Keratinocyte (primary cell): ENCODE results near the gene RSPH10B. TPM values are rescaled to one million over a fixed set of nuclear protein-coding genes. Genes with fewer than 3 reads are reported as not detected.
"Not testable (repeated sequence)": the region's sequence is repeated elsewhere in the genome, so short reads cannot be mapped to it uniquely, and the experiment has no call there.

Experiments
- DNase-seq: peaks from one replicate; pipeline ENCODE4 v3.0.0-alpha.2; 2011; ENCODE audit warnings: low read depth, missing footprints, low spot score
- FAIRE-seq: peaks from 2 replicates; lab custom pipeline; 2011; peaks lifted over from hg19 to GRCh38; lab: Jason Lieb, UNC
- H2AFZ ChIP-seq: 2 replicates; pipeline ENCODE4 v1.6.0; 2012; ENCODE audit warnings: low read length, control low read depth, inconsistent platforms; ENCODE audit not compliant: control insufficient read depth
- H3K27ac ChIP-seq: 2 replicates; pipeline ENCODE4 v1.5.1; 2011; ENCODE audit warnings: low read length; ENCODE audit not compliant: control insufficient read depth, insufficient read depth
- H3K27me3 ChIP-seq: 3 replicates; pipeline ENCODE4 v1.6.0; 2011; ENCODE audit warnings: low read length; ENCODE audit not compliant: control insufficient read depth, insufficient read depth; ENCODE audit errors: extremely low read depth
- H3K36me3 ChIP-seq, 2 experiments: 2 replicates in 1 of 2; 3 replicates in 1 of 2; pipeline ENCODE4 v1.5.1; 2011; ENCODE audit warnings: low read length in 2 of 2, mild to moderate bottlenecking in 1 of 2; ENCODE audit not compliant: control insufficient read depth in 2 of 2, insufficient read depth in 2 of 2; ENCODE audit errors: extremely low read depth in 1 of 2
- H3K4me1 ChIP-seq: 3 replicates; pipeline ENCODE4 v1.5.1; 2011; ENCODE audit warnings: low read length; ENCODE audit not compliant: control insufficient read depth, insufficient read depth; ENCODE audit errors: extremely low read depth
- H3K4me2 ChIP-seq: 3 replicates; pipeline ENCODE4 v1.6.0; 2011; ENCODE audit warnings: low read depth, low read length; ENCODE audit not compliant: control insufficient read depth, insufficient read depth; ENCODE audit errors: extremely low read depth
- H3K4me3 ChIP-seq, 3 experiments: fragments of 200-600 bp in 1 of 3; sonication (generic) in 1 of 3; 2 replicates in 2 of 3; 3 replicates in 1 of 3; pipeline ENCODE4 v1.5.1; 2011 to 2016; ENCODE audit warnings: low read length in 3 of 3, mild to moderate bottlenecking in 3 of 3, control low read depth in 2 of 3, inconsistent platforms in 1 of 3, low read depth in 1 of 3, mixed read lengths in 1 of 3, mixed run types in 1 of 3, moderate library complexity in 1 of 3; ENCODE audit not compliant: control insufficient read depth in 2 of 3, insufficient read depth in 2 of 3; ENCODE audit errors: extremely low read depth in 1 of 3
- H3K79me2 ChIP-seq: 2 replicates; pipeline ENCODE4 v1.6.0; 2012; ENCODE audit warnings: low read length; ENCODE audit not compliant: control insufficient read depth, insufficient read depth
- H3K9ac ChIP-seq: 3 replicates; pipeline ENCODE4 v1.6.0; 2011; ENCODE audit warnings: low read length; ENCODE audit not compliant: control insufficient read depth, insufficient read depth; ENCODE audit errors: extremely low read depth
- H3K9me1 ChIP-seq: 3 replicates; pipeline ENCODE4 v1.6.0; 2011; ENCODE audit warnings: low read length; ENCODE audit not compliant: control insufficient read depth, insufficient read depth; ENCODE audit errors: extremely low read depth
- H3K9me3 ChIP-seq: 2 replicates; pipeline ENCODE4 v1.5.1; 2012; ENCODE audit warnings: low read depth, low read length; ENCODE audit not compliant: control insufficient read depth
- H4K20me1 ChIP-seq: 3 replicates; pipeline ENCODE4 v1.6.0; 2011; ENCODE audit warnings: low read length; ENCODE audit not compliant: control insufficient read depth, insufficient read depth; ENCODE audit errors: extremely low read depth
- EZH2 ChIP-seq: IDR thresholded peaks from one replicate; pipeline ENCODE4 v1.6.1; 2012; ENCODE audit warnings: inconsistent platforms, mild to moderate bottlenecking, low read length, moderate library complexity
- dilution Hi-C: fragments of 300-500 bp; cut with MboI; formaldehyde crosslinking; loops from one replicate; pipeline ENCODE4 v1.7.0; 2020; ENCODE audit warnings: low sequenced_read_pairs; ENCODE audit not compliant: extremely low pct_ligation_motif_present
- polyA plus RNA-seq, 5 experiments: library from polyadenylated mRNA; depleted of rRNA in 3 of 5; stranded (reverse) in 3 of 5; stranded (forward) in 1 of 5; unstranded in 1 of 5; fragments of >200 nt; gene quantifications; 1 replicate in 1 of 5; 2 replicates in 3 of 5; 3 replicates in 1 of 5; pipeline versions ENCODE4 v1.2.1 to v1.2.3, GENCODE V29; 2011 to 2012; ENCODE audit warnings: missing spikeins in 2 of 5, low read depth in 1 of 5, low replicate concordance in 1 of 5
- TF ChIP-seq, protein P1 (sequence below), 3 experiments: IDR thresholded peaks in 1 of 3; conservative IDR thresholded peaks in 1 of 3; optimal IDR thresholded peaks in 1 of 3; 2 replicates in 2 of 3; 3 replicates in 1 of 3; pipeline versions ENCODE3 to v1.5.1; 2011; ENCODE audit warnings: low read length in 3 of 3, mild to moderate bottlenecking in 3 of 3, moderate library complexity in 2 of 3, control low read depth in 1 of 3, inconsistent platforms in 1 of 3; ENCODE audit not compliant: insufficient read depth in 2 of 3; ENCODE audit errors: extremely low read depth in 1 of 3

The RSPH10B gene
- polyA plus RNA-seq, 1 donor (not counting 4 experiments of a cell fraction or from before 2014, with no cell fraction given): not detected

- DNase-seq, H3K9me1 ChIP-seq, H3K27ac ChIP-seq, H3K36me3 ChIP-seq, H3K4me1 ChIP-seq, H2AFZ ChIP-seq, H3K79me2 ChIP-seq, dilution Hi-C loops, H3K27me3 ChIP-seq, H4K20me1 ChIP-seq, H3K9me3 ChIP-seq, FAIRE-seq: not testable (repeated sequence)
- H3K4me3 ChIP-seq: peak within 1 kb of the TSS in 2 of 3 experiments; percentile 40
- peak within 1 kb of the TSS; percentile 47 for H3K9ac ChIP-seq
- H3K4me2 ChIP-seq: peak within 1 kb of the TSS; percentile 22
These were observed 71.8 kb downstream of the RSPH10B start, which contains the start of gene CCZ1 for GRCh38 chr7:5898480-5899224. Gene CCZ1, plus strand, starts transcription at chr7:5898733. Its CDS starts 67 bp downstream, at chr7:5898800.

GRCh38 chr7:5897369-5897919 lies 73.0 kb downstream of the RSPH10B start:
- H3K27me3 ChIP-seq, H4K20me1 ChIP-seq, H3K36me3 ChIP-seq, H3K4me2 ChIP-seq, H3K4me3 ChIP-seq, H3K9ac ChIP-seq, H3K4me1 ChIP-seq, H3K27ac ChIP-seq, H3K79me2 ChIP-seq, H3K9me1 ChIP-seq, FAIRE-seq, dilution Hi-C loops, H2AFZ ChIP-seq, DNase-seq, H3K9me3 ChIP-seq: not testable (repeated sequence)

DNA sequence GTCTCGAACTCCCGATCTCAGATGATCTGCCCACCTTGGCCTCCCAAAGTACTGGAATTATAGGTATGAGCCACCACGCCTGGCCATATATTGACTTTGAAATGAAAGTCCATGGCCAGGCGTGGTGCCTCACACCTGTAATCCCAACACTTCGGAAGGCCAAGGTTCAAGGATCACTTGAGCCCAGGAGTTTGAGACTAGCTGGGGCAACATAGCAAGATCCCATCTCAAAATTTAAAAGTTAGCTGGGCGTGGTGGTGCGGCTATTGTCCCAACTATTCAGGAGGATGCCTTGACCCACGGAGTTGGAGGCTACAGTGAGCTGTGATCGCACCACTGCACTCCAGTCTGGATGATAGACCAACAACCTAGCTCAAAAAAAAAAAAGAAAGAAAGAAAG lies 78.0 kb downstream of the RSPH10B start:
- Histone ChIP-seq H2AFZ (no peak overlapping the region), H3K4me3 (no peak overlapping the region), H3K9me1 (no peaks in the 10 kb centered on the region), H3K36me3 (no peaks in the 10 kb centered on the region), H3K79me2 (no peaks in the 10 kb centered on the region), H4K20me1 (no peaks in the 10 kb centered on the region), H3K27ac (no peak overlapping the region), H3K9me3 (no peaks in the 10 kb centered on the region), H3K9ac (no peak overlapping the region), H3K27me3 (no peaks in the 10 kb centered on the region), H3K4me1 (no peaks in the 10 kb centered on the region), H3K4me2 (no peak overlapping the region)
- FAIRE-seq (no peak), DNase-seq (no peak)
- dilution Hi-C loops: no loop called here
- no peak for TF ChIP-seq EZH2
- TF ChIP-seq, protein P1, sequence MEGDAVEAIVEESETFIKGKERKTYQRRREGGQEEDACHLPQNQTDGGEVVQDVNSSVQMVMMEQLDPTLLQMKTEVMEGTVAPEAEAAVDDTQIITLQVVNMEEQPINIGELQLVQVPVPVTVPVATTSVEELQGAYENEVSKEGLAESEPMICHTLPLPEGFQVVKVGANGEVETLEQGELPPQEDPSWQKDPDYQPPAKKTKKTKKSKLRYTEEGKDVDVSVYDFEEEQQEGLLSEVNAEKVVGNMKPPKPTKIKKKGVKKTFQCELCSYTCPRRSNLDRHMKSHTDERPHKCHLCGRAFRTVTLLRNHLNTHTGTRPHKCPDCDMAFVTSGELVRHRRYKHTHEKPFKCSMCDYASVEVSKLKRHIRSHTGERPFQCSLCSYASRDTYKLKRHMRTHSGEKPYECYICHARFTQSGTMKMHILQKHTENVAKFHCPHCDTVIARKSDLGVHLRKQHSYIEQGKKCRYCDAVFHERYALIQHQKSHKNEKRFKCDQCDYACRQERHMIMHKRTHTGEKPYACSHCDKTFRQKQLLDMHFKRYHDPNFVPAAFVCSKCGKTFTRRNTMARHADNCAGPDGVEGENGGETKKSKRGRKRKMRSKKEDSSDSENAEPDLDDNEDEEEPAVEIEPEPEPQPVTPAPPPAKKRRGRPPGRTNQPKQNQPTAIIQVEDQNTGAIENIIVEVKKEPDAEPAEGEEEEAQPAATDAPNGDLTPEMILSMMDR (optimal IDR thresholded peaks at IDR 0.05 in 1 of 3, IDR thresholded peaks at IDR 0.05 in 1 of 3, conservative IDR thresholded peaks at IDR 0.05 in 1 of 3; ENCODE audit: extremely low read depth in 1 of 3, insufficient read depth in 2 of 3, low read length in 3 of 3): no peak

DNA sequence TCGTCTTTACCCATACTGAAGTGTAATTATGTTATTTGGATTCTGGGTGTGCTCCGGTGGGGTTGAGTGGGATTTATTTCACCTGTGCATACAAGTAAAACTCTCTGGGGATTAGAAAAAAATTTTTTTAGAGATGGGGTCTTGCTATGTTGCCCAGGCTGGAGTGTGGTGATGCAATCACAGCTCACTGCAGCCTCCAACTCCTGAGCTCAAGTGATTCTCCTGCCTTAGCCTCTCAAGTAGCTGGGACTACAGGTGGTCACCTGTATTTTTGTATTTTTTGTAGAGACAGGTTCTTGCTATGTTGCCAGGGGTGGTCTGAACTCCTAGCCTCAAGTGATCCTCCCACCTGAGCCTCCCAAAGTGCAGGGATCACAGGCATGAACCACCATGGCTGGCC lies 80.2 kb downstream of the RSPH10B start:
- DNase-seq, H3K4me1 ChIP-seq, H3K4me3 ChIP-seq, H3K4me2 ChIP-seq, H3K36me3 ChIP-seq, dilution Hi-C loops, H2AFZ ChIP-seq, H4K20me1 ChIP-seq, H3K9me1 ChIP-seq, H3K9me3 ChIP-seq, H3K27me3 ChIP-seq, FAIRE-seq, H3K9ac ChIP-seq, H3K79me2 ChIP-seq, H3K27ac ChIP-seq: not testable (repeated sequence)
